Fibroblast of the conjunctiva (primary cell): Measurements from ENCODE around the gene B3GNT7.
A peak's percentile ranks its signal among the peaks of the same experiment; 100 is the strongest.
"Not testable (repeated sequence)": the region's sequence is repeated elsewhere in the genome, so short reads cannot be mapped to it uniquely, and the experiment has no call there.

ENCODE experiments used
- DNase-seq: peaks from one replicate; pipeline ENCODE4 v3.0.0-alpha.2; 2010; ENCODE audit warnings: low read depth

Gene B3GNT7

GRCh38 chr2:231385429-231385828 lies 10.1 kb upstream of the B3GNT7 start:
- DNase-seq, result no peak

GRCh38 chr2:231386446-231386845 lies 9.1 kb upstream of the B3GNT7 start:
- no peak for DNase-seq

- peak; percentile 9 for DNase-seq
These were observed 7.4 kb upstream of the B3GNT7 start for GRCh38 chr2:231387904-231388724.

- DNase-seq, result no peak
These were observed 6.7 kb upstream of the B3GNT7 start for GRCh38 chr2:231388725-231389346.

GRCh38 chr2:231390667-231391066 lies 4.8 kb upstream of the B3GNT7 start:
- DNase-seq, result no peak

GRCh38 chr2:231391981-231392380 lies 3.5 kb upstream of the B3GNT7 start:
- no peak for DNase-seq

GRCh38 chr2:231392431-231393148 lies 2.9 kb upstream of the B3GNT7 start:
- no peak for DNase-seq

GRCh38 chr2:231393149-231394131 lies 2.1 kb upstream of the B3GNT7 start:
- DNase-seq, result no peak

- no peak for DNase-seq
These were observed 1.0 kb upstream of the B3GNT7 start for GRCh38 chr2:231394211-231395141.

- no peak for DNase-seq
These were observed 730 bp downstream of the B3GNT7 start for GRCh38 chr2:231396058-231396821.

GRCh38 chr2:231397011-231397927 lies 1.8 kb downstream of the B3GNT7 start:
- no peak for DNase-seq

- no peak for DNase-seq
These were observed 2.4 kb downstream of the B3GNT7 start for GRCh38 chr2:231397928-231398294.

GRCh38 chr2:231398585-231398984 lies 3.1 kb downstream of the B3GNT7 start:
- DNase-seq, result no peak

GRCh38 chr2:231399046-231399852 lies 3.7 kb downstream of the B3GNT7 start:
- DNase-seq, result no peak

GRCh38 chr2:231399853-231400680 lies 4.6 kb downstream of the B3GNT7 start:
- no peak for DNase-seq

GRCh38 chr2:231400681-231401080 lies 5.2 kb downstream of the B3GNT7 start:
- DNase-seq, result not testable (repeated sequence)

- not testable (repeated sequence) for DNase-seq
These were observed 5.6 kb downstream of the B3GNT7 start for GRCh38 chr2:231401101-231401500.
